NK-92 (cell line): ENCODE results near the gene OTUD6A.

Source experiments
- DNase-seq: peaks from one replicate; lab custom pipeline; 2025; ENCODE audit not compliant: unreplicated experiment; lab: John Stamatoyannopoulos, UW

OTUD6A gene

GRCh38 chrX:70062076-70062475, at the start of gene OTUD6A:
TSS of gene OTUD6A (plus strand) at chrX:70062457. CDS start at chrX:70062525, 68 bp downstream.
- DNase-seq: no peak

GRCh38 chrX:70012756-70013155, 49.5 kb upstream of the OTUD6A start:
- DNase-seq: no peak

- no peak for DNase-seq
Observed at GRCh38 chrX:70013466-70014381, 48.5 kb upstream of the OTUD6A start.

GRCh38 chrX:70016513-70016912, 45.7 kb upstream of the OTUD6A start:
- no peak for DNase-seq

- DNase-seq: no peak
Observed at GRCh38 chrX:70022616-70023015, 39.6 kb upstream of the OTUD6A start.

GRCh38 chrX:70025464-70025863, 36.8 kb upstream of the OTUD6A start:
- no peak for DNase-seq

GRCh38 chrX:70026112-70026850, 36.0 kb upstream of the OTUD6A start:
- DNase-seq: no peak

- DNase-seq: no peak
Observed at GRCh38 chrX:70026851-70027200, 35.4 kb upstream of the OTUD6A start.

GRCh38 chrX:70029863-70030262, 32.4 kb upstream of the OTUD6A start:
- DNase-seq: no peak

- no peak for DNase-seq
Observed at GRCh38 chrX:70030301-70030767, 31.9 kb upstream of the OTUD6A start.

- DNase-seq: no peak
Observed at GRCh38 chrX:70032792-70033191, 29.5 kb upstream of the OTUD6A start.

- DNase-seq: no peak
Observed at GRCh38 chrX:70033348-70034051, 28.8 kb upstream of the OTUD6A start.

GRCh38 chrX:70034646-70035045, 27.6 kb upstream of the OTUD6A start:
- DNase-seq: no peak

- DNase-seq: no peak
Observed at GRCh38 chrX:70038515-70038914, 23.7 kb upstream of the OTUD6A start.

GRCh38 chrX:70038951-70039350, 23.3 kb upstream of the OTUD6A start:
- DNase-seq: no peak

GRCh38 chrX:70039758-70040157, 22.5 kb upstream of the OTUD6A start:
- DNase-seq: no peak

GRCh38 chrX:70041993-70042392, 20.3 kb upstream of the OTUD6A start:
- DNase-seq: no peak

- no peak for DNase-seq
Observed at GRCh38 chrX:70042399-70043371, 19.6 kb upstream of the OTUD6A start.

- no peak for DNase-seq
Observed at GRCh38 chrX:70043685-70044084, 18.6 kb upstream of the OTUD6A start.

GRCh38 chrX:70044541-70045245, 17.6 kb upstream of the OTUD6A start:
- no peak for DNase-seq
